ENCODE measurements around the gene OTX1. TPM values are rescaled to one million over a fixed set of nuclear protein-coding genes. Genes with fewer than 3 reads are reported as not detected.

Gene OTX1
- total RNA-seq, 1 experiment from 2014 or later: 13.1 TPM

GRCh38 chr2:63050334-63051041 lies at the start of gene OTX1 (continued):
- TF ChIP-seq, protein P1, sequence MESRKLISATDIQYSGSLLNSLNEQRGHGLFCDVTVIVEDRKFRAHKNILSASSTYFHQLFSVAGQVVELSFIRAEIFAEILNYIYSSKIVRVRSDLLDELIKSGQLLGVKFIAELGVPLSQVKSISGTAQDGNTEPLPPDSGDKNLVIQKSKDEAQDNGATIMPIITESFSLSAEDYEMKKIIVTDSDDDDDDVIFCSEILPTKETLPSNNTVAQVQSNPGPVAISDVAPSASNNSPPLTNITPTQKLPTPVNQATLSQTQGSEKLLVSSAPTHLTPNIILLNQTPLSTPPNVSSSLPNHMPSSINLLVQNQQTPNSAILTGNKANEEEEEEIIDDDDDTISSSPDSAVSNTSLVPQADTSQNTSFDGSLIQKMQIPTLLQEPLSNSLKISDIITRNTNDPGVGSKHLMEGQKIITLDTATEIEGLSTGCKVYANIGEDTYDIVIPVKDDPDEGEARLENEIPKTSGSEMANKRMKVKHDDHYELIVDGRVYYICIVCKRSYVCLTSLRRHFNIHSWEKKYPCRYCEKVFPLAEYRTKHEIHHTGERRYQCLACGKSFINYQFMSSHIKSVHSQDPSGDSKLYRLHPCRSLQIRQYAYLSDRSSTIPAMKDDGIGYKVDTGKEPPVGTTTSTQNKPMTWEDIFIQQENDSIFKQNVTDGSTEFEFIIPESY (IDR thresholded peaks at IDR 0.05; ENCODE audit: extremely low read depth, insufficient replicate concordance, low read length): no peak
- TF ChIP-seq RAD21 (IDR thresholded peaks at IDR 0.05; ENCODE audit: low read depth): no peak

- no peak for ATAC-seq
- Histone ChIP-seq H3K27me3 (ENCODE audit: insufficient read depth, low read length) (no peaks in the 10 kb centered on the region), H3K4me2 (ENCODE audit: low read length) (no peak overlapping the region), H3K4me1 (ENCODE audit: control insufficient read depth in 1 of 2, insufficient read depth in 2 of 2, low read length in 2 of 2) (no peaks in the 10 kb centered on the region), H3K79me2 (ENCODE audit: insufficient read depth, low read length) (no peaks in the 10 kb centered on the region), H4K20me1 (ENCODE audit: insufficient read depth) (no peaks in the 10 kb centered on the region), H3K27ac (ENCODE audit: low read depth, low read length) (no peak overlapping the region), H3K9ac (ENCODE audit: low read length) (no peak overlapping the region), H3K36me3 (ENCODE audit: control insufficient read depth in 1 of 2, insufficient read depth in 2 of 2, low read length in 2 of 2) (peaks cover 9 to 19% of the 10 kb centered on the region in 2 experiments; a peak in 3 of 4 replicates), H3K4me3 (replicated peaks in 1 of 2; ENCODE audit: low read depth in 1 of 2, low read length in 2 of 2) (no peak overlapping the region), H3K9me2 (ENCODE audit: insufficient read depth) (no peaks in the 10 kb centered on the region), H2AFZ (ENCODE audit: low read depth, low read length, poor library complexity, severe bottlenecking) (no peak overlapping the region), H3K9me3 (ENCODE audit: control insufficient read depth in 1 of 2, insufficient read depth in 1 of 2, low read depth in 1 of 2, low read length in 2 of 2) (no peaks in the 10 kb centered on the region)
- no peak for DNase-seq (ENCODE audit: low read depth, low spot score)
- TF ChIP-seq, protein P2, sequence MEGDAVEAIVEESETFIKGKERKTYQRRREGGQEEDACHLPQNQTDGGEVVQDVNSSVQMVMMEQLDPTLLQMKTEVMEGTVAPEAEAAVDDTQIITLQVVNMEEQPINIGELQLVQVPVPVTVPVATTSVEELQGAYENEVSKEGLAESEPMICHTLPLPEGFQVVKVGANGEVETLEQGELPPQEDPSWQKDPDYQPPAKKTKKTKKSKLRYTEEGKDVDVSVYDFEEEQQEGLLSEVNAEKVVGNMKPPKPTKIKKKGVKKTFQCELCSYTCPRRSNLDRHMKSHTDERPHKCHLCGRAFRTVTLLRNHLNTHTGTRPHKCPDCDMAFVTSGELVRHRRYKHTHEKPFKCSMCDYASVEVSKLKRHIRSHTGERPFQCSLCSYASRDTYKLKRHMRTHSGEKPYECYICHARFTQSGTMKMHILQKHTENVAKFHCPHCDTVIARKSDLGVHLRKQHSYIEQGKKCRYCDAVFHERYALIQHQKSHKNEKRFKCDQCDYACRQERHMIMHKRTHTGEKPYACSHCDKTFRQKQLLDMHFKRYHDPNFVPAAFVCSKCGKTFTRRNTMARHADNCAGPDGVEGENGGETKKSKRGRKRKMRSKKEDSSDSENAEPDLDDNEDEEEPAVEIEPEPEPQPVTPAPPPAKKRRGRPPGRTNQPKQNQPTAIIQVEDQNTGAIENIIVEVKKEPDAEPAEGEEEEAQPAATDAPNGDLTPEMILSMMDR (IDR thresholded peaks at IDR 0.05 in 2 of 3, conservative IDR thresholded peaks at IDR 0.05 in 1 of 3; ENCODE audit: borderline replicate concordance in 1 of 3, insufficient read depth in 1 of 3, low read depth in 2 of 3, low read length in 2 of 3): no peak
- no TSS peak for BruUV-seq (replicated peaks)
- ChIA-PET RAD21 (ENCODE audit: low non-redundant PET in 1 of 2, low total read pairs in 2 of 2, uncharacterized antibody in 2 of 2, unreplicated experiment in 2 of 2) (no interaction called here), POLR2A (no interaction called here), CTCF (no interaction called here)
- intact Hi-C loops (cut with micrococcal nuclease): no loop called here
Observed at GRCh38 chr2:63001576-63001975, 49.1 kb upstream of the OTX1 start.
